K562 (cell line): ENCODE measurements around the gene GCSAM. TPM values are rescaled to one million over a fixed set of nuclear protein-coding genes. Genes with fewer than 3 reads are reported as not detected.

Experiments used
- ATAC-seq: fragments of 200-7000 bp; cut with Tn5 transposase; 3 replicates; pipeline ENCODE4 v1.9.1; 2020; ENCODE audit warnings: moderate library complexity
- BruUV-seq: library from RNA; stranded (reverse); fragments of 400-500 nt; replicated peaks from 2 replicates; lab custom pipeline; 2021; lab: Mats Ljungman, UMichigan
- CTCF ChIA-PET: fragments of 300-600 bp; formaldehyde crosslinking; extraction: SDS; loops from one replicate; lab custom pipeline; 2021; ENCODE audit warnings: low intra/inter-chr PET ratio; lab: Yijun Ruan, JAX
- POLR2A ChIA-PET: fragments of 300-600, 350-650 bp; sonication (Branson Sonifier 250); formaldehyde crosslinking; extraction: SDS; loops from one replicate; lab custom pipeline; 2021; ENCODE audit warnings: antibody characterized with exemption, inconsistent platforms; lab: Yijun Ruan, JAX
- DNase-seq, 4 experiments: peaks; one replicate each; pipeline versions ENCODE4 v3.0.0 to v3.0.0-alpha.2; 2011 to 2018; ENCODE audit warnings: low spot score in 3 of 4, mixed read lengths in 3 of 4; ENCODE audit errors: extremely low read depth in 1 of 4
- FAIRE-seq: peaks from 2 replicates; lab custom pipeline; 2011; peaks lifted over from hg19 to GRCh38; lab: Jason Lieb, UNC
- H2AFZ ChIP-seq: 2 replicates; pipeline ENCODE4 v1.6.0; 2011; ENCODE audit warnings: low read depth, low read length, control low read depth, inconsistent platforms
- H3K27ac ChIP-seq: fragments of 200-600 bp; 3 replicates; pipeline ENCODE4 v1.8.0; 2011; ENCODE audit warnings: low read depth, mild to moderate bottlenecking, control low read depth, inconsistent platforms, low read length, moderate library complexity, mixed read lengths; ENCODE audit errors: extremely low read depth
- H3K27me3 ChIP-seq, 2 experiments: fragments of 300-600 bp in 1 of 2; 2 replicates in 1 of 2; 3 replicates in 1 of 2; pipeline versions ENCODE4 v1.6.0 to v1.8.0; 2011; ENCODE audit warnings: inconsistent platforms in 2 of 2, low read length in 2 of 2, mild to moderate bottlenecking in 1 of 2, mixed read lengths in 1 of 2, moderate library complexity in 1 of 2; ENCODE audit not compliant: control insufficient read depth in 2 of 2, insufficient read depth in 2 of 2
- H3K36me3 ChIP-seq: fragments of 300-600 bp; 3 replicates; pipeline ENCODE4 v1.8.0; 2011; ENCODE audit warnings: mild to moderate bottlenecking, low read length, inconsistent platforms; ENCODE audit not compliant: control insufficient read depth, insufficient read depth
- H3K4me1 ChIP-seq, 2 experiments: fragments of 200-600 bp in 1 of 2; replicated peaks in 1 of 2; 2 replicates in 1 of 2; 3 replicates in 1 of 2; pipeline versions ENCODE4 v1.5.1 to v1.8.0; 2011; ENCODE audit warnings: inconsistent platforms in 2 of 2, low read length in 2 of 2, mild to moderate bottlenecking in 1 of 2, mixed read lengths in 1 of 2, moderate library complexity in 1 of 2; ENCODE audit not compliant: control insufficient read depth in 2 of 2, insufficient read depth in 2 of 2
- H3K4me2 ChIP-seq: 2 replicates; pipeline ENCODE4 v1.6.1; 2011; ENCODE audit warnings: low read length, control low read depth, inconsistent platforms, mixed read lengths; ENCODE audit not compliant: insufficient read depth
- H3K4me3 ChIP-seq: fragments of 200-600 bp; sonication (generic), shearing (Covaris generic); 2 replicates; pipeline ENCODE4 v1.5.1; 2016; ENCODE audit warnings: control low read depth, inconsistent platforms
- H3K79me2 ChIP-seq: fragments of 200-600 bp; 3 replicates; pipeline ENCODE4 v1.8.0; 2011; ENCODE audit warnings: low read length, inconsistent platforms; ENCODE audit not compliant: control insufficient read depth, insufficient read depth
- H3K9ac ChIP-seq, 2 experiments: 2 replicates each; pipeline versions ENCODE4 v1.6.0 to v1.6.1; 2011; ENCODE audit warnings: low read depth in 2 of 2, low read length in 2 of 2, control low read depth in 1 of 2, inconsistent platforms in 1 of 2, mild to moderate bottlenecking in 1 of 2, mixed read lengths in 1 of 2; ENCODE audit not compliant: insufficient read depth in 1 of 2
- H3K9me1 ChIP-seq: one replicate; pipeline ENCODE4 v1.6.0; 2011; ENCODE audit warnings: inconsistent platforms, mild to moderate bottlenecking, low read length, moderate library complexity; ENCODE audit not compliant: control insufficient read depth, insufficient read depth
- H3K9me3 ChIP-seq: replicated peaks from 2 replicates; pipeline ENCODE4 v1.5.1; 2011; ENCODE audit warnings: low read depth, low read length, inconsistent platforms; ENCODE audit not compliant: control insufficient read depth, insufficient read depth
- H4K20me1 ChIP-seq: replicated peaks from 2 replicates; pipeline ENCODE4 v1.6.1; 2011; ENCODE audit warnings: low read length, inconsistent platforms, mixed read lengths; ENCODE audit not compliant: control insufficient read depth, insufficient read depth
- EGR1 ChIP-seq: fragments of 450-650 bp; conservative IDR thresholded peaks from 2 replicates; pipeline ENCODE4 v1.6.1; 2017; ENCODE audit warnings: mild to moderate bottlenecking
- MIER1 ChIP-seq: fragments of 450-650 bp; IDR thresholded peaks from 2 replicates; pipeline ENCODE4 v1.6.1; 2016; ENCODE audit warnings: antibody characterized with exemption, mild to moderate bottlenecking, low read depth
- NELFE ChIP-seq: IDR thresholded peaks from 2 replicates; pipeline ENCODE4 v1.6.1; 2011; ENCODE audit warnings: mild to moderate bottlenecking; ENCODE audit not compliant: insufficient read depth, insufficient read length
- PHB2 ChIP-seq: fragments of 450-650 bp; IDR thresholded peaks from 2 replicates; pipeline ENCODE4 v1.6.1; 2017; ENCODE audit warnings: low read depth
- SP2 ChIP-seq: IDR thresholded peaks from 2 replicates; pipeline ENCODE4 v1.6.1; 2011; ENCODE audit warnings: mild to moderate bottlenecking, low read depth, low read length, moderate library complexity; ENCODE audit not compliant: poor library complexity, severe bottlenecking; ENCODE audit errors: extremely low read depth
- ZC3H8 ChIP-seq: fragments of 450-650 bp; IDR thresholded peaks from 2 replicates; pipeline ENCODE4 v1.6.1; 2017
- ZNF184 ChIP-seq: sonication (generic); formaldehyde crosslinking; IDR thresholded peaks from 2 replicates; pipeline ENCODE4 v1.5.0; 2020; ENCODE audit warnings: missing genetic modification reagents
- ZNF197 ChIP-seq: fragments of 200-800 bp; sonication (Bioruptor generic); IDR thresholded peaks from 2 replicates; pipeline ENCODE4 v1.6.1; 2016; ENCODE audit warnings: low read depth, missing genetic modification characterization, missing compliant biosample characterization
- WGBS: fragments of 100-300 bp; shearing (Covaris generic); methylation state at CpG from one replicate; pipeline ENCODE4 v1.1.6; 2016; ENCODE audit warnings: low coverage, mixed read lengths; ENCODE audit not compliant: insufficient coverage; ENCODE audit errors: missing lambda C conversion rate; 5-methylcytosine and 5-hydroxymethylcytosine counted together
- in situ Hi-C: fragments of 300-500 bp; cut with MboI; formaldehyde crosslinking; loops from 4 replicates; pipeline ENCODE4 v1.15.0; 2018; ENCODE audit warnings: inconsistent platforms, mixed read lengths
- intact Hi-C: fragments of 100-400 bp; cut with micrococcal nuclease; formaldehyde crosslinking; loops from 2 replicates; pipeline ENCODE4 v1.14.2; 2022
- polyA plus RNA-seq, 8 experiments: library from polyadenylated mRNA; depleted of rRNA in 4 of 8; stranded (reverse) in 5 of 8; unstranded in 3 of 8; fragments of >200 nt; fragmentation: Nextera tagmentation in 2 of 8; fragmentation: Illumina TruSeq in 1 of 8; extraction: Ambion mirVana in 2 of 8; extraction: Trizol in 1 of 8; gene quantifications; 2 replicates each; pipeline versions ENCODE4 v1.2.1 to v1.2.3, GENCODE V29; 2011 to 2014; ENCODE audit warnings: inconsistent platforms in 1 of 8, missing spikeins in 1 of 8
- total RNA-seq, 7 experiments: library from RNA; depleted of rRNA in 6 of 7; stranded (reverse); fragments of >200 nt in 6 of 7; fragmentation: Illumina TruSeq in 2 of 7; extraction: Trizol in 2 of 7; gene quantifications; 2 replicates each; pipeline versions ENCODE4 v1.2.1 to v1.2.3, GENCODE V29; 2011 to 2021; ENCODE audit warnings: low replicate concordance in 1 of 7
- TF ChIP-seq, protein P1 (sequence below), 2 experiments: fragments of 450-650 bp; conservative IDR thresholded peaks; 2 replicates each; pipeline ENCODE4 v1.6.1; 2017; ENCODE audit warnings: mild to moderate bottlenecking in 2 of 2, moderate library complexity in 2 of 2

The GCSAM gene
- total and polyA plus RNA-seq, 9 of the 15 experiments (the other 6 are each of a cell fraction or from before 2014, with no cell fraction given) = 0.10 TPM; not detected in 8

- Histone ChIP-seq H3K9ac (no peak overlapping the region), H3K36me3 (0 out of 3 replicates have a peak, but pooled peaks cover 2% of the 10 kb centered on the region), H2AFZ (no peak overlapping the region), H3K27me3 (no peaks in the 10 kb centered on the region), H3K9me1 (no peaks in the 10 kb centered on the region), H3K9me3 (no peaks in the 10 kb centered on the region), H3K4me3 (no peak overlapping the region), H3K27ac (no peak overlapping the region), H3K4me1 (no peaks in the 10 kb centered on the region), H3K4me2 (no peak overlapping the region), H3K79me2 (no peaks in the 10 kb centered on the region), H4K20me1 (no peaks in the 10 kb centered on the region)
- ChIA-PET POLR2A (no interaction called here), CTCF (no interaction called here)
- intact Hi-C loops = no loop called here
- TF ChIP-seq PHB2 (no peak), EGR1 (no peak), NELFE (no peak), SP2 (no peak), ZNF184 (CRISPR knock-in tag) (no peak), ZNF197 (CRISPR knock-in tag) (no peak), ZC3H8 (no peak), MIER1 (no peak)
- TF ChIP-seq, protein P1, sequence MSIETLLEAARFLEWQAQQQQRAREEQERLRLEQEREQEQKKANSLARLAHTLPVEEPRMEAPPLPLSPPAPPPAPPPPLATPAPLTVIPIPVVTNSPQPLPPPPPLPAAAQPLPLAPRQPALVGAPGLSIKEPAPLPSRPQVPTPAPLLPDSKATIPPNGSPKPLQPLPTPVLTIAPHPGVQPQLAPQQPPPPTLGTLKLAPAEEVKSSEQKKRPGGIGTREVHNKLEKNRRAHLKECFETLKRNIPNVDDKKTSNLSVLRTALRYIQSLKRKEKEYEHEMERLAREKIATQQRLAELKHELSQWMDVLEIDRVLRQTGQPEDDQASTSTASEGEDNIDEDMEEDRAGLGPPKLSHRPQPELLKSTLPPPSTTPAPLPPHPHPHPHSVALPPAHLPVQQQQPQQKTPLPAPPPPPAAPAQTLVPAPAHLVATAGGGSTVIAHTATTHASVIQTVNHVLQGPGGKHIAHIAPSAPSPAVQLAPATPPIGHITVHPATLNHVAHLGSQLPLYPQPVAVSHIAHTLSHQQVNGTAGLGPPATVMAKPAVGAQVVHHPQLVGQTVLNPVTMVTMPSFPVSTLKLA (conservative IDR thresholded peaks at IDR 0.05) = no peak
- no peak for FAIRE-seq
- no peak for ATAC-seq
- 59% methylated on average over 5 of the region's 6 CpGs for WGBS
- in situ Hi-C loops = loop anchor here (25.0 kb wide), 1 partner anchor 397 kb away; no protein-coding TSS in a partner anchor
- DNase-seq = no peak
- BruUV-seq = no TSS peak
Observed at GRCh38 chr3:112115161-112115739, 17.8 kb downstream of the GCSAM start.
